NCI-H510A treated with DMSO at 0.1 percent for 48 hours (cell line): Measurements from ENCODE around the gene C4BPA.

Source experiments
- DNase-seq: peaks from one replicate; lab custom pipeline; 2025; lab: John Stamatoyannopoulos, UW

C4BPA gene

DNA sequence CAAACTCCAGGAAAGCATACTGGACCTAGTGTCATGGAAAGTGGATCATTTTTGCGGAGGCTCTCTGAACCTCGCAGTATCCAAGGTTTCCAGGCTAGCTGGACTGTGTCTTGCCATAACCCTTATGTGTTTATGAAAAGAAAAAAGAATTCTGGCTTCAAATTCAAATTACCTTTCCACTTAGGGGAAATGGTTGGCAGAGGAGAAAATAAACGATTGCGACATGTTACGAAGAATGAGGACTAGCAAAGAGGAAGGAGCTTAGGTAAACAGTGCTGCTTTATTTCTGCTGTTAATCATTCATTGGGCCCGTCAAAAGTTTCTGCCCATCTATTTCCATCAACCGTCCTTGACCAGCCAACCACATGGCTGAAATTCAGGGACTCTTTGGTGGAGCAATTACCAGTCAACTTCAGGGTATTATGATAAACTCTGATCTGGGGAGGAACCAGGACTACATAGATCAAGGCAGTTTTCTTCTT lies at the start of gene C4BPA:
C4BPA (plus strand) TSS at position 342 of the 482 bp plus-strand sequence. CDS start 8,793 bp downstream, outside the sequence.
- no peak for DNase-seq

- DNase-seq, result no peak
Measured at GRCh38 chr1:207054491-207054890, 49.5 kb upstream of the C4BPA start.

GRCh38 chr1:207055386-207056001 lies 48.5 kb upstream of the C4BPA start:
- DNase-seq, result no peak

- DNase-seq, result no peak
Measured at GRCh38 chr1:207056673-207057072, 47.4 kb upstream of the C4BPA start.

- DNase-seq, result peak; percentile 21
Measured at GRCh38 chr1:207058252-207058651, 45.8 kb upstream of the C4BPA start.

DNA sequence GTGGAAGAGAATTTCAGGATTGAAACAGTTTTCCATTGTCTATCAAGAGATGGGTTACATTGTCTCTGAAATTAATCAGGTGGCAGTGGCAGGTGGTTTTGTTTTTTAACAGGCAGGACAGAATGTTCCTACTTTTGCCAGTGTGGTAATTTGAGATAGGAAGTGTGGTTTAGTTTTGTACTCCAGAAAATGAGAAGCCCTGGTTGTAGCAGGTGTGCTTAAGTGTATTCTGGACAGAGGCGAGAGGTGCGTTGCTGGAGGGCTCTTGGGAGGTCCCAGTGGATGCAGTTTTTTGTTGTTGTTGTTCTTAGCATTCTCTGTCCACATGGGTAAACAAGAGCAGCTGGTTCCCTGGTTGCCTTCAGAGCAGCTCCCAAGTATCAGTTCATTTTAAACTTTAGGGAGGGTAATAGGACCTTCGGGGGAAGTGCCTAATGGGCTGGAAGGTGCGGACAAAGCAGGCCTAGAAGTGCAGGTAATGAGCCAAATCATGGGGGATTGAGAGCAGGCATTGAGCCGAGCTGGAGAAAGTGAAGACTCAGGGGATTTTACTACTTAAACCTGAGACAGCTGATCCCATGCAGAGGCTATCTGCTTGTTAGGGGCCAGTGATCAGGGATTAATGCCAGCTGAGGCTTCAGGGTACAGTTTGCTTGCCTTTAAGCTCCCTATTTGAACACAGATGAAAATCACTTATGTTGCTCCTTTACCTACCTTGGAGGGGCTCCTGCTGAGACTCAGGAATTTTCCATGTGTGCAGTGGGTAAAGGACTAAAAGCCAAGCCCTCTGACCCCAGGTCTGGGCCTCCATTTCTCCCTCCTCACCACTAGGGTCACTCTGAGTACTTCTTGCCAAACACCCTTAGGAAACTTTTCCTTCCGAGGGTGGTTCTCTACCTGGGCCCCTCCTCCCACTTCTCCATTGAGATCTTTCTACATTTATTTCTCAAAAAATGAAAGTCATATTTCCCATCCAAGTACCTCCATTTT lies 44.9 kb upstream of the C4BPA start:
- peak; percentile 83 for DNase-seq

GRCh38 chr1:207059881-207060280 lies 44.2 kb upstream of the C4BPA start:
- no peak for DNase-seq

DNA sequence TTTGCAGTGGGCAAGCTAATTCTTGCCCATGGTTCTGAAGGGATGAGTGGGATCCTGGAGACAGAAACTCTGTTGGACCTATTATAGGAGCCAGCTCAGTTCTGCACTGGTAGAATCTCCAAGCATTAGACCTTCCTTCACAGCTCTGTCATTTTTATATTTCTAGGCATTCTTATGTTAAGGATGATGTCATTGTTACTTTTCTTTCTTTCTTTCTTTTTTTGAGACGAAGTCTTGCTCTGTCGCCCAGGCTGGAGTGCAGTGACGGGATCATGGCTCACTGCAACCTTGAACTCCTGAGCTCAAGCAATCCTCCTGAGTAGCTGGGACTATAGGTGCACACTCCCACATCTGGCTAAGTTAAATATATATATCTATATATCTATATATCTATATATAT lies 43.4 kb upstream of the C4BPA start:
- no peak for DNase-seq

DNA sequence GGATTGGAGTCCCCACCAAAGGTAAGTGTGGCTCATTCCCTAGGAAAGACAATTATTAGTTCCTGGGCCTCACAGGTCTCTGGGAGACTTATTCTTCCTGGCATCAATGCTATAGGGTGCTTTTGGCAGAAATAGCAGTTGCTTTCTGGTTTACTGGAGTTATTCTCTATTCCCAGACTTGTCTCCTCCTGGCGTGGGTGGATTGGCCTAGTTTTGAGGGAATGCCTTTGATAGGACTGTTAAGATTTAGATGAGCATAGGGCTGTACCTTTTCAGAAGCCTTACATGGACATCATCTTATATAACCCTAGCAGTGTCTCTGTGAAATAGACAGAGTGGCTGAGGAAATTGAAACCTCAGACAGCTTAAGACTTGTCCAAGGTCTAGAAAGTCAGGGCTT lies 42.0 kb upstream of the C4BPA start:
- no peak for DNase-seq

GRCh38 chr1:207063014-207063413 lies 41.0 kb upstream of the C4BPA start:
- DNase-seq, result no peak

GRCh38 chr1:207064561-207064960 lies 39.5 kb upstream of the C4BPA start:
- no peak for DNase-seq

DNA sequence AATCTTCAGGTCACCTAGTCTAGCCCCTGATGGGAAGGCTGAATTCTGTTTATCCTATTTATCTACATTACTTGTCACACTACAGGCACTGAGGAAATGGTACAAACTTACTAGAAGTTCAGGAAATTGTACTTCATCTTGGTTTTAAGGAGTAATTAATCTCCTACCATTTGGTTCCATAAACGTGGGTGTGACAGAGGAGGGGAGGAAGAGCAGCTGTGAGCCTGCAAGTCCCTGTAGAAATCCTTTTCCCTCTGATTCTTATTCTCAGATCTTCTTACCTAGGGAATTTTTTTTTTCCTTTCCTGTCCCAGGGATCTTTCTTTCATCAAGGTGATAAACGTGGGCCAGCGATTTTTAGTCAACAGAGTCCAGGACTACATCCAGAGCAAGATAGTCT lies 36.8 kb upstream of the C4BPA start:
- DNase-seq, result no peak

DNA sequence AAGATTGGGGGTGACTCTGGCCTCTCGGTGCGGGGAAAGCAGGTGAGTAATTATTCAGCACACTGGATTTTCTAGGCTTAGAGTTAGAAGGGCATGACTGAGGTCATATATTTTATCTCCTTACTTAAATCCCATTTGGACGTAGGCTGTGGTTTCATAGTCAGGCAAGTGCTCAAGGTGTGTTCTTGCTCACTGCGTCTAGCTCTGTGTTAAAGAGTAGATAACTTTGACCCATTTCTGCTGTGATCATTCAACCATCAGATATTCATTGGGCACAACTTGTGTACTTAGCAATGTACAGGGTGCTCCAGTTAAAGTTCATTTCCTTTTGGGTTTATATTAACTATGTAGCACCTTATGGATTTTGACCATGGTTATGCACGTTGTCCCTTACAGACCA lies 36.4 kb upstream of the C4BPA start:
- DNase-seq, result no peak

DNA sequence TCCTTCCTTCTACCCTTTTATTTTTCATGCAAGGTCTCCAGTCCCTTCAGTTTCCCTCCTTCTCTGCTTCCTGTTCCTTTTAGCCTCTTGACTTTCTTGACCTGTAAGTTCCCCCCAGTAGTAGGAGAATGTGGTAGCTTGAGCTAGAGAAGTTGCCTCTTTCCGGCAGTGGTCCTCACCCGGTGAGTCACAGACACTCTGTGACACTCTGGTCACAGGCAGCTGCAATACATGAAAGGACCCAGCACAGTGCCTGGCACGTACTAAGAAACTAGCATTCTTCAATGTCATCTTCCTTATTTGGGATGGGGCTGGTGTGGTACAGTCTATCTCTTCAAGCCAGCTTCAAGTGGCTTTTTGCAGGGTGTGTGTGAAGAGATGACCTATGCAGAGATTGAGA lies 35.0 kb upstream of the C4BPA start:
- no peak for DNase-seq

- DNase-seq, result no peak
Measured at GRCh38 chr1:207069858-207070506, 34.1 kb upstream of the C4BPA start.

GRCh38 chr1:207070811-207071210 lies 33.2 kb upstream of the C4BPA start:
- no peak for DNase-seq

GRCh38 chr1:207071426-207071825 lies 32.6 kb upstream of the C4BPA start:
- no peak for DNase-seq

- no peak for DNase-seq
Measured at GRCh38 chr1:207072233-207072632, 31.8 kb upstream of the C4BPA start.

DNA sequence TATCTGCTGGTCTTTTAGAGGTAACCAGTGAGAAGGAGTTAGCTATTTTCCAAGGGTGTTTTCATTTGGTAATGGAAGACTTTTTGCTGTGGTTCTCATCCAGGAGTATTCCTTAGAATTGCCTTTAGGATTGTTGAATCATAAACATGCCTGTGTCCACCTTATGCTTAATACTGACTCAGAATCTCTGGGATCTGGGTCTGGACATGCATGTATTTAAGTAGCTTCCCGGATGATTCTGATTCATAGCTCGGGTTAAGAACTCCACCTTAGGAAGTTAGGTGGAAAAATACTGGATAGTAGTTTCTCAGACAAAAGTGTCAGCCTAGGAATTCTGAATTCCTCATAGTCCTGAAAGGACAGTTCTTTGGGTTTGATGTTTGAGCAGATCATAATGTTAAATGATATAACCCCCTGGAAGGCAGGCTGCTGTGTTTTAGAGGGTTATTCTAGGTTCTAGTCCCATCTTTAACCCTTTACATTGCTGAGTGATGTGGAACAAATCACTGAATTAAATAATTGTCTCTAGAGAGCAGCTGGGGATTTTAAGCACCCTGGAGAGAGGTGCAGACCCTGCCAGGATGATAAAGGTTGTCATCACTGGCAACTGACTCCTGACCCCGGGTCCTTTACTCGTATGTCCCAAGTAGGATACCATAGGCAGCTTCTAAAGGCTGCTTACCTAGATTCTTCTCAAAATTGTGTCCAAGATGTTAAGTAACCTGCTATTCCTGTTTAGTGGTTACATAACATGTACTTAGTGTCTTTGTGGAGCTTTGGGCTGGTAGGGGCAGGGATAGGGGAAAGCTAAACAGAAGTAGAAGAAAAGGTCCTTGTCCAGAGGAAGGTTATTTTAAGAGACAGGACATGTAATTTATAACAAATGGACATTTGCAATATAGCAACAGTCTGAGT lies 29.9 kb upstream of the C4BPA start:
- DNase-seq, result no peak

- no peak for DNase-seq
Measured at GRCh38 chr1:207076181-207076955, 27.7 kb upstream of the C4BPA start.

- DNase-seq, result no peak
Measured at GRCh38 chr1:207077012-207077411, 27.0 kb upstream of the C4BPA start.
